ENCODE measurements around the gene SLC1A7. TPM values are rescaled to one million over a fixed set of nuclear protein-coding genes. Genes with fewer than 3 reads are reported as not detected.

Gene SLC1A7
- total RNA-seq, 1 donor from 2014 or later = not detected

- DNase-seq (ENCODE audit: low read depth in 2 of 2) = no peak
Measured at GRCh38 chr1:53076721-53077598, 65.5 kb downstream of the SLC1A7 start.

- no peak for DNase-seq (ENCODE audit: low read depth in 2 of 2)
Measured at GRCh38 chr1:53076165-53076564, 66.3 kb downstream of the SLC1A7 start.

- no peak for DNase-seq (ENCODE audit: low read depth in 2 of 2)
Measured at GRCh38 chr1:53075761-53076163, 66.7 kb downstream of the SLC1A7 start.

DNA sequence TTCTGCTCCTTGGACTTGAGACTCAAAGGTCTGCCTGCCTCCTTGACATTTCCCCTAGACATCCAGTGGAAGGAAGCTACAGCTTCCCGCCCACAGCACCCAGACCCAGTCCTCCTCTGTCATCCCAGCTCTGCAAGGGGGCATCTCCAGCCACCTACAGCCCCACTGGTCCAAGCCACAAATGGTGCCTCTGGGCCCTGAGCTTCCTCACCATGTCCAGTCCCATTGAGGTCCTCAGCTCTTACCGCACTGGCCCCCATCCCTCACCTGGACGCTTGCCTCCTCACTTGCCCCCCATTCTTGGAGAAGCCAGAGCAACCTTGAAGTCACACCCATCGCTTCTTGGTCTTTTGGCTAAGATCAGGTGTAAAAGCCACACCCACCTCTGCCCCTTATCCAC, 67.2 kb downstream of the SLC1A7 start:
- DNase-seq (ENCODE audit: low read depth in 2 of 2) = no peak

GRCh38 chr1:53074313-53075154, 67.9 kb downstream of the SLC1A7 start:
- no peak for DNase-seq (ENCODE audit: low read depth in 2 of 2)

GRCh38 chr1:53073868-53074311, 68.5 kb downstream of the SLC1A7 start:
- no peak for DNase-seq (ENCODE audit: low read depth in 2 of 2)

- DNase-seq (ENCODE audit: low read depth in 2 of 2) = no peak
Measured at GRCh38 chr1:53073287-53073686, 69.2 kb downstream of the SLC1A7 start.

- no peak for DNase-seq (ENCODE audit: low read depth in 2 of 2)
Measured at GRCh38 chr1:53071915-53072314, 70.5 kb downstream of the SLC1A7 start.

GRCh38 chr1:53071167-53071865, 71.1 kb downstream of the SLC1A7 start:
- DNase-seq (ENCODE audit: low read depth in 2 of 2) = no peak

- no peak for DNase-seq (ENCODE audit: low read depth in 2 of 2)
Measured at GRCh38 chr1:53070621-53071020, 71.8 kb downstream of the SLC1A7 start.

DNA sequence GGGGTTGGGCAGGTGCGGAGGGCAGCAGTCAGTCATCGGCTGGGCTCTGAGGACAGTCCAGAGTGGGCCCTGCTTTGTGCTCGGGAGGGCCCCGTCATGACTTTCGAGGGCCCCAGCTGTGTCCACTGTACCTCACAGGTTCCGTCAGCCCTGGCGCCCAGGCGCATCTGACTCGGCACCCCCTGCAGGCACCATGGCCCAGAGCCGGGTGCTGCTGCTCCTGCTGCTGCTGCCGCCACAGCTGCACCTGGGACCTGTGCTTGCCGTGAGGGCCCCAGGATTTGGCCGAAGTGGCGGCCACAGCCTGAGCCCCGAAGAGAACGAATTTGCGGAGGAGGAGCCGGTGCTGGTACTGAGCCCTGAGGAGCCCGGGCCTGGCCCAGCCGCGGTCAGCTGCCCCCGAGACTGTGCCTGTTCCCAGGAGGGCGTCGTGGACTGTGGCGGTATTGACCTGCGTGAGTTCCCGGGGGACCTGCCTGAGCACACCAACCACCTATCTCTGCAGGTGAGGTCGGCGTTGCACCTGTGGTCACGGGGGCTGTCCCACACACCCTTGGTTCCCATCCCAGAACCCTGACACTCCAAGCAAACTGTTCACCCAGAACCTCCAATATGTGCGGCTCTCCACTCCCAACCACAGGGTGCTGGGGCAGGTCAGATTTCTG, 72.6 kb downstream of the SLC1A7 start:
- DNase-seq (ENCODE audit: low read depth in 2 of 2) = no peak

GRCh38 chr1:53069265-53069662, 73.2 kb downstream of the SLC1A7 start:
- no peak for DNase-seq (ENCODE audit: low read depth in 2 of 2)

GRCh38 chr1:53068314-53069099, 73.9 kb downstream of the SLC1A7 start:
- DNase-seq (ENCODE audit: low read depth in 2 of 2) = no peak

- no peak for DNase-seq (ENCODE audit: low read depth in 2 of 2)
Measured at GRCh38 chr1:53067886-53068285, 74.6 kb downstream of the SLC1A7 start.

GRCh38 chr1:53066891-53067738, 75.3 kb downstream of the SLC1A7 start:
- DNase-seq (ENCODE audit: low read depth in 2 of 2) = no peak

GRCh38 chr1:53066488-53066887, 76.0 kb downstream of the SLC1A7 start:
- DNase-seq (ENCODE audit: low read depth in 2 of 2) = no peak

GRCh38 chr1:53065391-53065790, 77.0 kb downstream of the SLC1A7 start:
- no peak for DNase-seq (ENCODE audit: low read depth in 2 of 2)

DNA sequence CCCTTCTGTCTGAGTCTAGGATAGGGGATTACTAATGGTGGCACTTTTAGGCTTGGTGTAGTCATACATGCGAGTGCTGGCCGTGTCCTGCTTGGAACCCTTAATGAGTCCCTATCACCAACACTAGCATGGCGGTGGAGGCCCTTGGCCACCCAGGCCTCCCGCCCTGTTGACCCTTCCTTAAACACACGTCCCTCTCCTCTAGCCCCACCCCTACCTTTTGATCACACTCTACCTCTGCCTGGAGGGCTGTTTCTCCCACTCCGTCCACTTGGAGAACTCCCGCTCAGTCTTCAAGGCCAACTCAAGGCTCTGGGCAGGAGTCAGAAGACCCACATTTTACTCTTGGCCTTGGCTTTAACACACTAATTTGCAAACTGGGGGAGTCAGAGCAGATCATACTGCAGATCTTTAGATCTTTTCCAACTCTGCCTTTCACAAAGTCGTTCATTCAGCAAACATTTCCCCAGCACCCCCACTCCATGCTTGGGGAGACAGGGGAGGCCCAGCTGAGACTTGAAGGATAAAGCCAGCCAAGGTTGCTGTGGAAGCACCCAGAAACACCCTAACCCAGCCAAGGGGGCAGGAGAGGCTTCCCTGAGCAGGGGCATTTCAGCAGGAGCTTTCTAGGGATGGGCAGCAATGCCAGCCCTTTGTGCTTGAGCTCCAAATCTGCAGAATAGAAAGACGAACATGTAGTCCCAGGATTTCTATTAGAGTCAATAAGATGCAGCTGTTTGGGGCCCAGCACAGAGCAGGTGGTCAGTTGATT, 78.5 kb downstream of the SLC1A7 start:
- no peak for DNase-seq (ENCODE audit: low read depth in 2 of 2)

All from dermis microvascular lymphatic vessel endothelial cell (primary cell).